Panc1 (cell line): Measurements from ENCODE around the gene ADAM12. TPM values are rescaled to one million over a fixed set of nuclear protein-coding genes. Genes with fewer than 3 reads are reported as not detected.

Experiments used
- ATAC-seq: fragments of 200-7000 bp; cut with Tn5 transposase; 2 replicates; pipeline ENCODE4 v1.9.1; 2020; ENCODE audit warnings: mild to moderate bottlenecking, moderate library complexity
- BruUV-seq: library from RNA; stranded (reverse); fragments of 400-500 nt; replicated peaks from 2 replicates; lab custom pipeline; 2021; lab: Mats Ljungman, UMichigan
- CTCF ChIA-PET: fragments of 300-600 bp; sonication (Branson Sonifier 250); formaldehyde crosslinking; loops from one replicate; lab custom pipeline; 2022; ENCODE audit warnings: antibody characterized with exemption; lab: Charles Lee
- POLR2A ChIA-PET: fragments of 300-600 bp; sonication (Branson Sonifier 250); formaldehyde crosslinking; loops from one replicate; lab custom pipeline; 2022; ENCODE audit warnings: antibody characterized with exemption; lab: Charles Lee
- DNase-seq: peaks from one replicate; pipeline ENCODE4 v3.0.0-alpha.2; 2010; ENCODE audit warnings: low read depth, low spot score
- H3K27ac ChIP-seq: 2 replicates; pipeline ENCODE4 v1.5.1; 2011; ENCODE audit warnings: mild to moderate bottlenecking, low read length, inconsistent platforms
- H3K27me3 ChIP-seq: fragments of 200-500 bp; sonication (Bioruptor generic); 2 replicates; pipeline ENCODE4 v1.6.0; 2014; ENCODE audit warnings: low read length, inconsistent platforms; ENCODE audit not compliant: control insufficient read depth, insufficient read depth
- H3K36me3 ChIP-seq: fragments of 200-500 bp; sonication (Bioruptor generic); 2 replicates; pipeline ENCODE4 v1.5.1; 2014; ENCODE audit warnings: inconsistent platforms, mild to moderate bottlenecking, low read length, moderate library complexity; ENCODE audit not compliant: control insufficient read depth, insufficient read depth
- H3K4me1 ChIP-seq: 2 replicates; pipeline ENCODE4 v1.5.1; 2011; ENCODE audit warnings: inconsistent platforms, mild to moderate bottlenecking, low read length, moderate library complexity; ENCODE audit not compliant: control insufficient read depth, insufficient read depth
- H3K4me3 ChIP-seq, 2 experiments: 2 replicates each; pipeline ENCODE4 v1.5.1; 2011 to 2012; ENCODE audit warnings: low read depth in 2 of 2, low read length in 2 of 2, mild to moderate bottlenecking in 2 of 2, inconsistent platforms in 1 of 2, moderate library complexity in 1 of 2
- H3K9me3 ChIP-seq: fragments of 200-500 bp; sonication (Bioruptor generic); 2 replicates; pipeline ENCODE4 v1.5.1; 2014; ENCODE audit warnings: low read depth, mild to moderate bottlenecking, inconsistent platforms, low read length, moderate library complexity; ENCODE audit not compliant: control insufficient read depth, insufficient read depth
- CTCF ChIP-seq: fragments of 450-650 bp; IDR thresholded peaks from 2 replicates; pipeline ENCODE4 v1.5.1; 2017; ENCODE audit warnings: mild to moderate bottlenecking
- POLR2AphosphoS5 ChIP-seq: IDR thresholded peaks from 2 replicates; pipeline ENCODE4 v1.6.1; 2012; ENCODE audit warnings: mild to moderate bottlenecking, low read depth, low read length, moderate library complexity
- REST ChIP-seq, 2 experiments: IDR thresholded peaks; 2 replicates each; pipeline ENCODE4 v1.6.1; 2011 to 2012; ENCODE audit warnings: low read depth in 2 of 2, control low read depth in 1 of 2, low read length in 1 of 2, mild to moderate bottlenecking in 1 of 2, moderate library complexity in 1 of 2; ENCODE audit not compliant: insufficient read depth in 1 of 2
- SIN3A ChIP-seq: IDR thresholded peaks from 2 replicates; pipeline ENCODE4 v1.6.1; 2012; ENCODE audit warnings: low read depth, mild to moderate bottlenecking, low read length, moderate library complexity, borderline replicate concordance; ENCODE audit not compliant: insufficient read depth
- TCF7L2 ChIP-seq: IDR thresholded peaks from 2 replicates; pipeline ENCODE4 v1.6.1; 2011; ENCODE audit warnings: mild to moderate bottlenecking, low read depth, low read length, inconsistent platforms
- in situ Hi-C: cut with HindIII; loops from 2 replicates; pipeline ENCODE4 v1.10.0; 2016; ENCODE audit warnings: low sequenced_read_pairs, low pct_unique_long_range_greater_than_20kb
- intact Hi-C: fragments of 100-400 bp; cut with micrococcal nuclease; formaldehyde crosslinking; loops from one replicate; pipeline ENCODE4 v1.10.0; 2022; ENCODE audit not compliant: unreplicated experiment
- total RNA-seq: library from RNA; stranded (reverse); gene quantifications from one replicate; pipeline ENCODE4 v1.2.1, GENCODE V29; 2021; ENCODE audit not compliant: unreplicated experiment

The ADAM12 gene
- total RNA-seq, 1 experiment from 2014 or later = 0.10 TPM

- Histone ChIP-seq H3K27me3 (no peaks in the 10 kb centered on the region), H3K36me3 (no peaks in the 10 kb centered on the region), H3K27ac (no peak overlapping the region), H3K4me1 (no peaks in the 10 kb centered on the region), H3K9me3 (no peaks in the 10 kb centered on the region), H3K4me3 (no peak overlapping the region)
- POLR2A ChIA-PET = no interaction called here
- DNase-seq = no peak
- TF ChIP-seq REST (IDR thresholded peaks at IDR 0.05; ENCODE audit: insufficient read depth in 1 of 2, low read depth in 2 of 2, low read length in 1 of 2) = no peak
- no peak for TF ChIP-seq CTCF
- no peak for TF ChIP-seq SIN3A
- no peak for TF ChIP-seq TCF7L2
- TF ChIP-seq POLR2AphosphoS5 = no peak
- CTCF ChIA-PET = no interaction called here
- intact Hi-C loops = no loop called here
- in situ Hi-C loops = no loop called here
- ATAC-seq = no peak
- BruUV-seq = no TSS peak
These were observed 265.4 kb downstream of the ADAM12 start for GRCh38 chr10:126122881-126123280.

- H3K4me1 ChIP-seq = no peaks in the 10 kb centered on the region
- ATAC-seq (no peak), DNase-seq (no peak)
- BruUV-seq = no TSS peak
- CTCF ChIA-PET = no interaction called here
- in situ Hi-C loops = no loop called here
- no peaks in the 10 kb centered on the region for H3K36me3 ChIP-seq
- no peaks in the 10 kb centered on the region for H3K9me3 ChIP-seq
- H3K4me3 ChIP-seq = no peak overlapping the region
- no peaks in the 10 kb centered on the region for H3K27me3 ChIP-seq
- no peak for TF ChIP-seq POLR2AphosphoS5
- no peak for TF ChIP-seq SIN3A
- TF ChIP-seq TCF7L2 = no peak
- TF ChIP-seq CTCF = no peak
- no peak for TF ChIP-seq REST (IDR thresholded peaks at IDR 0.05; ENCODE audit: insufficient read depth in 1 of 2, low read depth in 2 of 2, low read length in 1 of 2)
- POLR2A ChIA-PET = no interaction called here
- intact Hi-C loops = no loop called here
- H3K27ac ChIP-seq = no peak overlapping the region
These were observed 268.7 kb downstream of the ADAM12 start for GRCh38 chr10:126119599-126119998.
